ENCODE results near the gene FIG4. TPM values are rescaled to one million over a fixed set of nuclear protein-coding genes. Genes with fewer than 3 reads are reported as not detected.

FIG4 gene
- polyA plus RNA-seq, 1 donor from 2014 or later = 35.4 TPM

- no peaks in the 10 kb centered on the region for H3K27me3 ChIP-seq (ENCODE audit: insufficient read depth, low read depth, low read length)
- H3K4me3 ChIP-seq (ENCODE audit: low read length) = no peak overlapping the region
- H3K9me2 ChIP-seq (ENCODE audit: insufficient read depth, low read length) = no peaks in the 10 kb centered on the region
- no peak overlapping the region for H3K9ac ChIP-seq (ENCODE audit: low read length)
- H3F3A ChIP-seq (ENCODE audit: insufficient read depth, low read length, poor library complexity, severe bottlenecking) = no peaks in the 10 kb centered on the region
- no peaks in the 10 kb centered on the region for H4K20me1 ChIP-seq (ENCODE audit: insufficient read depth)
- H2AFZ ChIP-seq (ENCODE audit: low read depth, low read length) = no peak overlapping the region
- TF ChIP-seq TAF1 (IDR thresholded peaks at IDR 0.05; ENCODE audit: low read depth) (no peak), CTCF (IDR thresholded peaks at IDR 0.05; ENCODE audit: poor library complexity, severe bottlenecking) (no peak), POLR2AphosphoS5 (IDR thresholded peaks at IDR 0.05) (no peak), EZH2 (IDR thresholded peaks at IDR 0.05; ENCODE audit: borderline replicate concordance, insufficient read depth, low read length, poor library complexity, severe bottlenecking) (no peak), MXI1 (conservative IDR thresholded peaks at IDR 0.05; ENCODE audit: poor library complexity, severe bottlenecking) (no peak), EP300 (conservative IDR thresholded peaks at IDR 0.05; ENCODE audit: poor library complexity, severe bottlenecking) (no peak), RAD21 (conservative IDR thresholded peaks at IDR 0.05) (no peak), REST (IDR thresholded peaks at IDR 0.05; ENCODE audit: borderline replicate concordance) (no peak), SMC3 (conservative IDR thresholded peaks at IDR 0.05; ENCODE audit: poor library complexity) (no peak)
- H3K9me3 ChIP-seq (ENCODE audit: low read length) = no peaks in the 10 kb centered on the region
- H3K4me2 ChIP-seq (ENCODE audit: low read length) = no peak overlapping the region
- no peak overlapping the region for H3K27ac ChIP-seq (ENCODE audit: low read length)
- no peaks in the 10 kb centered on the region for H3K79me2 ChIP-seq (replicated peaks; ENCODE audit: insufficient read depth, low read length)
- no peaks in the 10 kb centered on the region for H3K36me3 ChIP-seq (ENCODE audit: insufficient read depth, low read length)
Observed at GRCh38 chr6:109772883-109773431, 81.9 kb downstream of the FIG4 start.

GRCh38 chr6:109781001-109781400, 89.9 kb downstream of the FIG4 start:
- no peaks in the 10 kb centered on the region for H4K20me1 ChIP-seq (ENCODE audit: insufficient read depth)
- TF ChIP-seq POLR2AphosphoS5 (IDR thresholded peaks at IDR 0.05) = no peak
- no peak for TF ChIP-seq CTCF (IDR thresholded peaks at IDR 0.05; ENCODE audit: poor library complexity, severe bottlenecking)
- no peak for TF ChIP-seq EZH2 (IDR thresholded peaks at IDR 0.05; ENCODE audit: borderline replicate concordance, insufficient read depth, low read length, poor library complexity, severe bottlenecking)
- no peak for TF ChIP-seq MXI1 (conservative IDR thresholded peaks at IDR 0.05; ENCODE audit: poor library complexity, severe bottlenecking)
- TF ChIP-seq SMC3 (conservative IDR thresholded peaks at IDR 0.05; ENCODE audit: poor library complexity) = no peak
- TF ChIP-seq RAD21 (conservative IDR thresholded peaks at IDR 0.05) = no peak
- no peak for TF ChIP-seq REST (IDR thresholded peaks at IDR 0.05; ENCODE audit: borderline replicate concordance)
- TF ChIP-seq EP300 (conservative IDR thresholded peaks at IDR 0.05; ENCODE audit: poor library complexity, severe bottlenecking) = no peak
- TF ChIP-seq TAF1 (IDR thresholded peaks at IDR 0.05; ENCODE audit: low read depth) = no peak

More at GRCh38 chr6:109781001-109781400, 89.9 kb downstream of the FIG4 start:
- H3K9me3 ChIP-seq (ENCODE audit: low read length) = no peaks in the 10 kb centered on the region
- H3K27ac ChIP-seq (ENCODE audit: low read length) = no peak overlapping the region
- H3K9ac ChIP-seq (ENCODE audit: low read length) = no peak overlapping the region
- H3K4me2 ChIP-seq (ENCODE audit: low read length) = no peak overlapping the region
- no peak overlapping the region for H3K4me3 ChIP-seq (ENCODE audit: low read length)
- no peaks in the 10 kb centered on the region for H3K27me3 ChIP-seq (ENCODE audit: insufficient read depth, low read depth, low read length)
- no peak overlapping the region for H2AFZ ChIP-seq (ENCODE audit: low read depth, low read length)
- H3K36me3 ChIP-seq (ENCODE audit: insufficient read depth, low read length) = no peaks in the 10 kb centered on the region
- H3K9me2 ChIP-seq (ENCODE audit: insufficient read depth, low read length) = no peaks in the 10 kb centered on the region
- no peaks in the 10 kb centered on the region for H3K79me2 ChIP-seq (replicated peaks; ENCODE audit: insufficient read depth, low read length)
- H3F3A ChIP-seq (ENCODE audit: insufficient read depth, low read length, poor library complexity, severe bottlenecking) = no peaks in the 10 kb centered on the region
